Thyroid gland (tissue), 4 donors: ENCODE measurements around the gene EML2.

Source experiments
- CTCF ChIP-seq, 6 experiments: fragments of 200-600 bp in 3 of 6; fragments of 450-650 bp in 3 of 6; sonication (generic) in 3 of 6; IDR thresholded peaks; one replicate each; pipeline ENCODE4 v1.5.1; 2016 to 2019; ENCODE audit warnings: antibody characterized with exemption in 6 of 6, mild to moderate bottlenecking in 2 of 6, inconsistent platforms in 1 of 6, moderate library complexity in 1 of 6
- POLR2A ChIP-seq, 2 donors: fragments of 450-650 bp; IDR thresholded peaks; one replicate each; pipeline ENCODE4 v1.6.1; 2017; ENCODE audit warnings: antibody characterized with exemption in 2 of 2, mild to moderate bottlenecking in 2 of 2, moderate library complexity in 1 of 2

- TF ChIP-seq CTCF (IDR thresholded peaks at IDR 0.05) (no peak), POLR2A (IDR thresholded peaks at IDR 0.05) (no peak)
Observed at GRCh38 chr19:45621976-45622503, 17.2 kb downstream of the EML2 start.
